Smooth muscle cell (in vitro differentiated cells): ENCODE measurements around the gene BEST1. TPM values are rescaled to one million over a fixed set of nuclear protein-coding genes. Genes with fewer than 3 reads are reported as not detected.
A peak's percentile ranks its signal among the peaks of the same experiment; 100 is the strongest.
"Not testable (repeated sequence)": the region's sequence is repeated elsewhere in the genome, so short reads cannot be mapped to it uniquely, and the experiment has no call there.

Experiments used
- DNase-seq: peaks from one replicate; lab custom pipeline; 2025; ENCODE audit not compliant: unreplicated experiment; lab: John Stamatoyannopoulos, UW
- H2AFZ ChIP-seq: fragments of 200-600 bp; sonication (generic); 2 replicates; pipeline ENCODE4 v1.6.0; 2016; ENCODE audit warnings: antibody characterized with exemption, low read depth, mild to moderate bottlenecking
- H3F3A ChIP-seq: fragments of 200-600 bp; sonication (generic); 2 replicates; pipeline ENCODE4 v1.6.0; 2017; ENCODE audit warnings: antibody characterized with exemption, low read depth
- H3K27ac ChIP-seq: fragments of 200-600 bp; sonication (generic); 2 replicates; pipeline ENCODE4 v1.5.1; 2016; ENCODE audit warnings: low read depth, mild to moderate bottlenecking
- H3K27me3 ChIP-seq: fragments of 200-600 bp; sonication (generic); 2 replicates; pipeline ENCODE4 v1.6.1; 2016; ENCODE audit warnings: low read depth, mild to moderate bottlenecking
- H3K36me3 ChIP-seq: fragments of 200-600 bp; sonication (generic); 2 replicates; pipeline ENCODE4 v1.5.1; 2016; ENCODE audit warnings: low read depth
- H3K4me1 ChIP-seq: fragments of 200-600 bp; sonication (generic); 2 replicates; pipeline ENCODE4 v1.5.1; 2016; ENCODE audit warnings: low read depth
- H3K4me2 ChIP-seq: fragments of 200-600 bp; sonication (generic); 2 replicates; pipeline ENCODE4 v1.6.0; 2016; ENCODE audit warnings: mild to moderate bottlenecking
- H3K4me3 ChIP-seq: fragments of 200-600 bp; sonication (generic); 2 replicates; pipeline ENCODE4 v1.5.1; 2016; ENCODE audit warnings: mild to moderate bottlenecking
- H3K79me2 ChIP-seq: fragments of 200-600 bp; sonication (generic); 2 replicates; pipeline ENCODE4 v1.6.0; 2016; ENCODE audit warnings: low read depth, mild to moderate bottlenecking
- H3K9ac ChIP-seq: fragments of 200-600 bp; sonication (generic); 2 replicates; pipeline ENCODE4 v1.6.0; 2016; ENCODE audit warnings: low read depth
- H3K9me3 ChIP-seq: fragments of 200-600 bp; sonication (generic); replicated peaks from 2 replicates; pipeline ENCODE4 v1.5.1; 2016; ENCODE audit warnings: low read depth
- H4K20me1 ChIP-seq: fragments of 200-600 bp; sonication (generic); 2 replicates; pipeline ENCODE4 v1.6.0; 2016; ENCODE audit warnings: low read depth
- CTCF ChIP-seq: fragments of 200-600 bp; sonication (generic); IDR thresholded peaks from 2 replicates; pipeline ENCODE4 v1.5.1; 2017; ENCODE audit warnings: borderline replicate concordance, mild to moderate bottlenecking, antibody characterized with exemption; ENCODE audit not compliant: insufficient read depth, poor library complexity, severe bottlenecking
- WGBS: methylation state at CpG from one replicate; pipeline ENCODE4 v1.1.7; 2016; ENCODE audit warnings: low lambda C conversion rate; 5-methylcytosine and 5-hydroxymethylcytosine counted together
- polyA plus RNA-seq: library from polyadenylated mRNA; unstranded; fragments of >200 nt; fragmentation: Nextera tagmentation; extraction: Ambion mirVana; gene quantifications from 2 replicates; pipeline ENCODE4 v1.2.1, GENCODE V29; 2016
- total RNA-seq: library from RNA; depleted of rRNA; stranded (reverse); fragments of >200 nt; gene quantifications from 2 replicates; pipeline ENCODE4 v1.2.3, GENCODE V29; 2014

The BEST1 gene
- total and polyA plus RNA-seq, 2 experiments from 2014 or later = 1.6 to 2.4 TPM

GRCh38 chr11:61999141-61999975 is 49.2 kb downstream of the BEST1 start:
- peaks cover 4% of the 10 kb centered on the region for H3F3A ChIP-seq
- H3K4me3 ChIP-seq = no peak overlapping the region
- no peaks in the 10 kb centered on the region for H4K20me1 ChIP-seq
- H3K27me3 ChIP-seq = no peaks in the 10 kb centered on the region
- no peaks in the 10 kb centered on the region for H3K79me2 ChIP-seq
- H3K4me2 ChIP-seq = peak overlapping the region; percentile 34
- peaks cover 21% of the 10 kb centered on the region for H3K4me1 ChIP-seq
- peak overlapping the region; percentile 84 for H3K9ac ChIP-seq
- peak overlapping the region; percentile 91 for H3K27ac ChIP-seq
- 77% methylated on average over 7 of the region's 7 CpGs for WGBS
- no peak for TF ChIP-seq CTCF
- H2AFZ ChIP-seq = peak overlapping the region; percentile 60
- H3K36me3 ChIP-seq = no peaks in the 10 kb centered on the region
- no peak for DNase-seq
- no peaks in the 10 kb centered on the region for H3K9me3 ChIP-seq

GRCh38 chr11:62000539-62001446 is 50.6 kb downstream of the BEST1 start:
- H3K4me2 ChIP-seq = no peak overlapping the region
- no peaks in the 10 kb centered on the region for H3K36me3 ChIP-seq
- peaks cover 4% of the 10 kb centered on the region for H3F3A ChIP-seq
- H3K4me1 ChIP-seq = peaks cover 21% of the 10 kb centered on the region
- H3K27me3 ChIP-seq = no peaks in the 10 kb centered on the region
- H3K9me3 ChIP-seq = no peaks in the 10 kb centered on the region
- H4K20me1 ChIP-seq = no peaks in the 10 kb centered on the region
- WGBS = 91% methylated on average over 23 of the region's 23 CpGs
- H3K9ac ChIP-seq = no peak overlapping the region
- H3K27ac ChIP-seq = no peak overlapping the region
- DNase-seq = no peak
- no peak overlapping the region for H2AFZ ChIP-seq
- H3K79me2 ChIP-seq = no peaks in the 10 kb centered on the region
- no peak overlapping the region for H3K4me3 ChIP-seq
- no peak for TF ChIP-seq CTCF

DNA sequence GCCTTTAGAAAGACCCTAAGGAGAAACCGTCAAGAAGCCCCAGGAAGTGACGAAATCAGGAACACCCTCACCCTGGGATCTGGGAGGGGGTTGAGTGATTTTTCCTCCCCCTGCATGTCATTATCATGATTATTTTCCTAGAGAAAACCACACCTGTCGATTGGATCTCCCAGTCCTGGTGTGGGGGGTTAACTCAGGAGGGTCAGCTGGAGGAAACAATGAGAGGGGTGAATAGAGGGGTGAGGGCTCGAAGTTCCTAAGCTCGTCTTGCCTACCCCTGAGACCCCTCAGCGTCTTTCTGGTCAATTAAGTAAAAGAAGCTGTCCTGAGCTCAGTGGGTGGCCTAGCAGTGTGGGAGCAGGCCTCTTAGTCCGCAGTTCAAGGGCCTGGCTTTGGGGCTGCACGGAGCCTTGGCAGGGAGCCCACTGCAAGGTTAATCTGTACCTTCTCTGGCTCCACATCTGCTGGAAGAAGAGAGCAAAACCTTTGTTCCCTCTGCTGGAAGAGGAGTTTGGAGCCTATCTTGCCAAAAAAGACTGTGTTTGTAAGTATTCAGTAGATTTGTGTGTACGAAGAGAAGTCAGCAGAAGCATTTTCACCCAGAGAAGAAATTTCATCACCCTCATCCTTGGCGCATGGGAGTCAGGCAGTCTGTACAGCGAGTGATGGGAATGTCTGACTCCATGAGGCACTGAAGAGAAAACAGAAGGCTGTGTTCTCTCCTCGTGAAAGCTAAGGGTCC is 51.5 kb downstream of the BEST1 start:
- H4K20me1 ChIP-seq = no peaks in the 10 kb centered on the region
- H3K36me3 ChIP-seq = no peaks in the 10 kb centered on the region
- DNase-seq = no peak
- no peak overlapping the region for H3K4me3 ChIP-seq
- H3K9ac ChIP-seq = no peak overlapping the region
- no peak overlapping the region for H3K4me2 ChIP-seq
- no peaks in the 10 kb centered on the region for H3K27me3 ChIP-seq
- H3F3A ChIP-seq = peaks cover 4% of the 10 kb centered on the region
- peaks cover 21% of the 10 kb centered on the region for H3K4me1 ChIP-seq
- H2AFZ ChIP-seq = peak overlapping the region; percentile 58
- H3K79me2 ChIP-seq = no peaks in the 10 kb centered on the region
- TF ChIP-seq CTCF = no peak
- 70% methylated on average over 12 of the region's 12 CpGs for WGBS
- peak overlapping the region; percentile 8 for H3K27ac ChIP-seq
- no peaks in the 10 kb centered on the region for H3K9me3 ChIP-seq

- not testable (repeated sequence) for H3K79me2 ChIP-seq, H3K36me3 ChIP-seq, H3K27me3 ChIP-seq, H3F3A ChIP-seq, H4K20me1 ChIP-seq, H3K27ac ChIP-seq, H3K4me2 ChIP-seq, DNase-seq, H3K9me3 ChIP-seq, H3K9ac ChIP-seq, H3K4me3 ChIP-seq
- Histone ChIP-seq H3K4me1 (peaks cover 19% of the 10 kb centered on the region), H2AFZ (peak overlapping the region; percentile 58)
- 91% methylated on average over 8 of the region's 8 CpGs for WGBS
Observed at GRCh38 chr11:62002283-62002682, 52.1 kb downstream of the BEST1 start.
